Measurements from ENCODE around the gene DENND1C.
A peak's percentile ranks its signal among the peaks of the same experiment; 100 is the strongest.
"Not testable (repeated sequence)": the region's sequence is repeated elsewhere in the genome, so short reads cannot be mapped to it uniquely, and the experiment has no call there.

DENND1C gene

GRCh38 chr19:6452223-6452614 lies 29.4 kb downstream of the DENND1C start:
- no peak for DNase-seq

GRCh38 chr19:6451583-6452222 lies 29.9 kb downstream of the DENND1C start:
- no peak for DNase-seq

- no peak for DNase-seq
Measured at GRCh38 chr19:6450166-6450565, 31.4 kb downstream of the DENND1C start.

- no peak for DNase-seq
Measured at GRCh38 chr19:6448045-6448444, 33.5 kb downstream of the DENND1C start.

GRCh38 chr19:6446452-6446851 lies 35.1 kb downstream of the DENND1C start:
- no peak for DNase-seq

GRCh38 chr19:6443986-6444385 lies 37.6 kb downstream of the DENND1C start:
- no peak for DNase-seq

- DNase-seq = no peak
Measured at GRCh38 chr19:6442087-6442688, 39.4 kb downstream of the DENND1C start.

GRCh38 chr19:6440905-6441304 lies 40.7 kb downstream of the DENND1C start:
- DNase-seq = no peak

GRCh38 chr19:6439743-6440142 lies 41.8 kb downstream of the DENND1C start:
- DNase-seq = no peak

- no peak for DNase-seq
Measured at GRCh38 chr19:6433663-6434062, 47.9 kb downstream of the DENND1C start, which contains the start of gene SLC25A41. Gene SLC25A41, minus strand, starts transcription at chr19:6433763. Its CDS starts 70 bp downstream, at chr19:6433693.

- no peak for DNase-seq
Measured at GRCh38 chr19:6433165-6433564, 48.4 kb downstream of the DENND1C start.

- DNase-seq = no peak
Measured at GRCh38 chr19:6431891-6432290, 49.7 kb downstream of the DENND1C start.

GRCh38 chr19:6429419-6430221 lies 52.0 kb downstream of the DENND1C start:
- DNase-seq = no peak

GRCh38 chr19:6428692-6429418 lies 52.7 kb downstream of the DENND1C start:
- DNase-seq = not testable (repeated sequence)

GRCh38 chr19:6427131-6427530 lies 54.5 kb downstream of the DENND1C start:
- no peak for DNase-seq

- DNase-seq = peak in 1 of 2 experiments; percentile 23
Measured at GRCh38 chr19:6425732-6426620, 55.6 kb downstream of the DENND1C start.

- DNase-seq = peak; percentile 99
Measured at GRCh38 chr19:6424939-6425731, 56.5 kb downstream of the DENND1C start.

GRCh38 chr19:6424195-6424938 lies 57.2 kb downstream of the DENND1C start, which contains the start of gene KHSRP:
Gene KHSRP, minus strand, starts transcription at chr19:6424811. Its CDS starts 110 bp downstream, at chr19:6424701.
- peak in 1 of 2 experiments; percentile 20 for DNase-seq

GRCh38 chr19:6423499-6424194 lies 57.9 kb downstream of the DENND1C start:
- peak; percentile 36 to 59 for DNase-seq

Data from activated CD4-positive, alpha-beta T cell treated with anti-CD3 and anti-CD28 coated beads, Interleukin-2, amount 50 U/mL, for 48 hours (primary cell).